Left colon (tissue), 2 donors: ENCODE results near the gene TAGLN3. TPM values are rescaled to one million over a fixed set of nuclear protein-coding genes. Genes with fewer than 3 reads are reported as not detected.
A peak's percentile ranks its signal among the peaks of the same experiment; 100 is the strongest.

Experiments used
- ATAC-seq: fragments of 200-7000 bp; cut with Tn5 transposase; one replicate; pipeline ENCODE4 v1.9.1; 2020; ENCODE audit warnings: mild to moderate bottlenecking, moderate library complexity
- DNase-seq, 2 donors: peaks; one replicate each; pipeline ENCODE4 v3.0.0-alpha.2; 2020
- intact Hi-C, 2 donors: fragments of 100-400 bp; cut with DNase I in 1 of 2; cut with micrococcal nuclease in 1 of 2; formaldehyde crosslinking; loops; one replicate each; pipeline versions ENCODE4 v1.11.2 to v1.14.0; 2022; cut with DNase I, micrococcal nuclease
- long read RNA-seq: library from polyadenylated mRNA; unstranded; transcript quantifications from one replicate; pipeline ENCODE4 v2.0.0, GENCODE V29; 2021
- total RNA-seq, 2 donors: library from RNA; stranded (reverse); fragmentation: NEBNext Ultra II Directional; extraction: Animal tissue kit (Norgen Biotek cat#: 25700); gene quantifications; one replicate each; pipeline ENCODE4 v1.2.1, GENCODE V29; 2021
- donor health status: DM: no; HTN: no; CAD: no.
- donor health status: DM: yes; HTN: yes; CAD: no.

Gene TAGLN3
- 1 to 10 TPM in 1 of 2 donors, under 1 TPM in 1; 0.37 to 1.0 TPM for total RNA-seq
- long read RNA-seq, partial matches to known transcripts, result 0 of 1 reads
- long read RNA-seq, other reads (novel, unspliced or antisense), result 0 of 1 reads

DNA sequence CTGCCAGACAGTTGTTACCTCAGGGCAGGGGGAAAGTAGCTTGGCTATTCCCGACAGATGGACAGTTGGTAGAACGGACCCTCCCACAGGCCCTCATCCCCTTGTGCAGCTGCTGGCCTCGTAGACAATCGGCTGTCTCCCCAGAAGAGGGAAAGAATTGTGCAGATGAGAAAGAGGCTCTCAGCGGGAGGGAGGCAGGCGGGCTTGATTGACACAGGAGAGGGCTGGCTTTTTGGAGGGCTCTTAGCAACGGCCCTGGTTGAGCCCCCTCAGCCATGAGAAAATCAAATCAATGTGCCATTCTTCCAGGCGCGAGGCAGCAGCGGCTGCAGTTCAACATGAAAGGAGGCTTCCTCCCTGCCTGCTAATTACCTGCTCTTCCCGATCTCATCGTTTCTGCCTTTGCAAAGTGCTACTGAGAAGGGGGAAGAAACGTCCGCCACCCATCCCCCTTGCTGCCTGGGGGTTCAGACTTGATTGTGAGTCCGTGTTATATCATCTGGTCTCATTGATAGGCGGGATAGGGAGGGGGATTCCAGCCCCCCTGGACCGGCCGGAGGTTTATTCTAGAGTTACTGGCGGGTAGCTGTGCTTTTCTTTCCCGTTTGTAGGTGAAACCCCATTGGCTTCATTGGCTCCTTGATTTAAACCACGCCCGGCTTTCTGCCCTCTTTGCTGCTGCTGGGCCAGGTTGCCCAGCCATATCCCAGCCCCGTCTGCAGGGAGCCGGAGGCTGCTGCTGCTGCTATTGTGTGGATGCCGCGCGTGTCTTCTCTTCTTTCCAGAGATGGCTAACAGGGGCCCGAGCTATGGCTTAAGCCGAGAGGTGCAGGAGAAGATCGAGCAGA is at the start of gene TAGLN3:
Gene TAGLN3, plus strand, starts transcription at position 287 of the 848 bp plus-strand sequence. Its CDS starts 501 bp downstream, at position 788.
- intact Hi-C loops, result no loop called here
- DNase-seq, result peak in 1 of 2 donors; percentile 44

GRCh38 chr3:111949712-111950111 is 49.0 kb upstream of the TAGLN3 start:
- intact Hi-C loops, result no loop called here
- DNase-seq, result no peak

More for the DNA sequence above, at the start of gene TAGLN3:
- peak; percentile 84 for ATAC-seq

GRCh38 chr3:111951032-111951431 is 47.7 kb upstream of the TAGLN3 start:
- DNase-seq (no peak), ATAC-seq (no peak)
- intact Hi-C loops, result no loop called here

More at GRCh38 chr3:111949712-111950111, 49.0 kb upstream of the TAGLN3 start:
- ATAC-seq, result no peak

DNA sequence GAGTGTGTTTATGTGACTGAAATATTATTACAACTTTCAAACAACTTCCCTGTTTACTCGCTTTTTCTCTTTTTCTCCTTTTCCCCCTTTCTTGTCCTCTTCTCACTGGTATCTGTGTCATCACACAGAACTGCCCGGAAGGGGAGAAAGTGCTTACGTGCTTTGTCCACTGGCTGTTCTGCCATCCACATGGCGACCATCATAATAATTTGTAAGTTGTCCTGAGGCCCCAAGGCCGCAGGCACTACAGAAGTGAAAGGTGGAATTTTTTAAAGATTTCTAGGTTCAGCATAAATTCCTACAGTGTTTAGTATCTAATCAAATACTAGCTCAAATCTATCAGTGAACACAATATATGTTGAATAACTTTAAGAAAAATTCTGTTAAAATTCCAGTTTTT is 46.6 kb upstream of the TAGLN3 start:
- DNase-seq (no peak), ATAC-seq (no peak)
- intact Hi-C loops, result no loop called here

- intact Hi-C loops, result no loop called here
- DNase-seq (no peak), ATAC-seq (no peak)
These were observed 45.8 kb upstream of the TAGLN3 start for GRCh38 chr3:111952866-111953450.

DNA sequence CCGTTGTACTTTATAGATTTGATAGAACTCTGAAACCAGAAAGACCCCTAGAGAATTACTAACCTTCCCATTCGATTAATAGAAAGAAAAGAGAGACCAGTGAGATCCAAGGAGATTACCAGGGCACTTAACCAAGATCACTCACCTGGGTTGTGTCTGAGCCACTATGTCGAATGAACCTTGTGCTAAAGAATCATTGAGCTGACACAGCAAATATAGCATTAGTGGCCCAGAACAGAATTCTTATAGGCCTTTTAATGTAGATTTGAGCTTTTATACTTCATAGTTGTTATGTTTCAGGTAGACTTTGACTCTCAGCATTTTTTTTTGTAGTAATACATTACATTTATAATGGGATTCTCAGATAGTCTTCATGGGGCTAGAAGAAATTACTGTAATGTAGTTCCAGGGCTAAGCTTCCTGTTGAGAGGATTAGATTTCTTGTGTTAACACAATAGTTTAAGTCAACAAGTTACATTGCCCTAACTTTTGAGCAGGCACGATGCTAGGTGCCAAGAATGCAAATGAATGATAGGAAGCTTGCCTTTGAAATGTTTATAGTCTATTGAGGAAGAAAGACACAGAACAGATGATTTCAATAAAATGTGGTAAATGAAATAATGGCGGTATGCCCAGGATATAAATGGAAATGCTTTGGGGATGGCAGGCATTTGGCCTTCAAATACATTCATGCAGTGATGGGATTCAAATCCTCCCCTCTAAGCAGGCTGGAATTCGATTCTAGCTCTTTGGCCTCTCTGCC is 44.3 kb upstream of the TAGLN3 start:
- ATAC-seq (no peak), DNase-seq (no peak)
- intact Hi-C loops, result no loop called here

- DNase-seq (no peak), ATAC-seq (no peak)
- intact Hi-C loops, result no loop called here
These were observed 42.8 kb upstream of the TAGLN3 start for GRCh38 chr3:111955876-111956275.

DNA sequence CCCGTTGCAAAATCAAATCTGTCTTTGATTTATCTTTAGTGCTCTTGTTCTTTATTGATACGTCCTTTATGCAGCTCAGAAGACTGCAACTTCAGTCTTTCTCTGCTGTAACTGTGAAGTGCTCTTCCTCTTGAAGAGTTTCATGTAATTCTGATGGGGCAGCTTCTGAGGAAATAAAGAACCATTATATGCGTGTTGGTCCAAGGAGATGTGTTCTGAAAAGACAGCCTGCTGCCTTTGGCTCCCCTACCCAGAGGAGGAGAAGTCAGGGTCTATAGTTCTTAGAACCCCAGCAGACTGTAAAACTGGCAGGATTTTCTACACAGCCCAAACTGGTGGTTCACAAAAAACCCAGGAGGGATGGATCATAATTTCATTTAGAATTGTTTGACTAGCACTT is 42.3 kb upstream of the TAGLN3 start:
- DNase-seq (no peak), ATAC-seq (no peak)
- intact Hi-C loops, result no loop called here

DNA sequence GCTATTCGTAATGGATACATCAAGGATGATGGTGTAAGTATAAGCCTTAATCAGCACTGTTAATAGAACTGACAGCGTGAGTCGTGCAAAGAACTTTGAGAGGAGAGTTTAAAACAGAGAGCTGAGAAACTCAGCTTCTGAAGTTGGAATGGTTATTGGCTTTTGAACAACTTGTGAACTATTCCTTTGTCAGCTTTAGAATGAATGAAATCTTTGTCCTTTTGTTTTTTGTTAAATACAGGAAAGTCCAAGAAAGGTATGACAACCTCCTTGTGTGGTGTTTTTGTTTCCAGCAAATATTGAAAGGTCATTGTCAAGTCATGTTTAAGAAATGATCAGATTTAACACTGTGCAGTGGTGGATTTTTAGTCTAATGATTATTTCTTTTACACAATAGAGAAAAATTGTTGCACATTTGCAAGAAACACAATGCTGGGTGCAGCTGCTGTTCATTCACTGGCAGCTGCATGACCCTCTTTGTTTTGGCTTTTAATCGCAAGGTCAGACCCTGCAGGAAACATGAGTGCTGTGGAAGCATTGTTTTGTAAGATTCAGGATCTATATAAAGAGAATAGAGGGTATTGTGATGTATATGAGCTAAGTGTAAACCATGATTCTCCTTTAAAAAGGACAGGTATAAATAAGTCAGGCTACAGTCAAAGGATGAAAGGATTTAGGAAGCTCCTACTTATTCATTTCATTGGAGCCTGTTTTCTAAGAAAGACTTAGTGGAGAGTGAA is 41.6 kb upstream of the TAGLN3 start:
- no peak for DNase-seq
- no peak for ATAC-seq
- intact Hi-C loops, result no loop called here

- intact Hi-C loops, result loop anchor here in 1 of 2 donors (10.0 kb wide), 1 partner anchor 97 kb away; no protein-coding TSS in a partner anchor
- ATAC-seq, result no peak
- DNase-seq, result no peak
These were observed 37.1 kb upstream of the TAGLN3 start for GRCh38 chr3:111961461-111962164.

- DNase-seq, result no peak
- intact Hi-C loops, result loop anchor here in 1 of 2 donors (10.0 kb wide), 1 partner anchor 99 kb away; no protein-coding TSS in a partner anchor
- no peak for ATAC-seq
These were observed 35.3 kb upstream of the TAGLN3 start for GRCh38 chr3:111963424-111963823.

GRCh38 chr3:111965484-111965883 is 33.2 kb upstream of the TAGLN3 start:
- DNase-seq, result no peak
- intact Hi-C loops, result loop anchor here in 1 of 2 donors (5.0 to 10.0 kb wide), 2 partner anchors 101 to 298 kb away; no protein-coding TSS in a partner anchor
- ATAC-seq, result peak; percentile 46

DNA sequence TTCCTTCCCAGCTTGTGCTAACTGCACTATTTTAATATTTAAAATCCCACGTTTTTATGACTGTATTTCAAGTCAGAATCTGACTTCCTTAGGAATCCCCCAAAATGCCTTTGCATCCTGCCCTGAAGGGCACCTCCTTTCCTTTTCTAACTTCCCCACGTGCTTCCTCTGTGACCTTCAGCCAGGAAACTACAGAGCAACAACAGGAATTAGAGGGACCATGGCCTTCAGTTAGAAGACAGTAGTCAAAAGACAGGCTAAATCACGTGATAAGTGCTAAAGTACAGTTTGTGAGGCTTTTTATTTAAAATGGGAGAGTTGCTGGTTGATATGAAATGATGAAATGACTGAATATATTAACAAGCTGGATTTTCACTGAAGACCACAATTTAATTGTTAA is 31.7 kb upstream of the TAGLN3 start:
- DNase-seq, result no peak
- peak; percentile 42 for ATAC-seq
- intact Hi-C loops, result loop anchor here in 1 of 2 donors (1.0 to 10.0 kb wide), 3 partner anchors 102 to 300 kb away; no protein-coding TSS in a partner anchor

GRCh38 chr3:111967651-111968274 is 31.0 kb upstream of the TAGLN3 start:
- ATAC-seq (peak; percentile 99), DNase-seq (peak; percentile 78 to 94)
- intact Hi-C loops, result loop anchor here in 1 of 2 donors (1.0 to 10.0 kb wide), 3 partner anchors 103 to 300 kb away; no protein-coding TSS in a partner anchor

GRCh38 chr3:111968319-111969054 is 30.2 kb upstream of the TAGLN3 start:
- intact Hi-C loops, result loop anchor here in 1 of 2 donors (5.0 to 10.0 kb wide), 2 partner anchors 104 to 301 kb away; no protein-coding TSS in a partner anchor
- ATAC-seq (no peak), DNase-seq (no peak)

GRCh38 chr3:111970376-111970775 is 28.3 kb upstream of the TAGLN3 start:
- no peak for ATAC-seq
- intact Hi-C loops, result no loop called here
- DNase-seq, result no peak
